CD4-positive, alpha-beta T cell (primary cell): ENCODE data around the gene FMNL1. TPM values are rescaled to one million over a fixed set of nuclear protein-coding genes. Genes with fewer than 3 reads are reported as not detected.
A peak's percentile ranks its signal among the peaks of the same experiment; 100 is the strongest.

Experiments
- ATAC-seq: fragments of 200-7000 bp; cut with Tn5 transposase; one replicate; pipeline ENCODE4 v1.10.0; 2022; ENCODE audit warnings: mild to moderate bottlenecking; ENCODE audit not compliant: poor library complexity
- CTCF ChIA-PET: fragments of 350-600 bp; sonication (Branson Sonifier 250); formaldehyde crosslinking; loops from one replicate; lab custom pipeline; 2021; ENCODE audit warnings: antibody characterized with exemption, inconsistent platforms; lab: Charles Lee
- POLR2A ChIA-PET: fragments of 350-600 bp; sonication (Branson Sonifier 250); formaldehyde crosslinking; loops from one replicate; lab custom pipeline; 2021; ENCODE audit warnings: antibody characterized with exemption, inconsistent platforms; lab: Charles Lee
- DNase-seq, 14 experiments: peaks; one replicate each; pipeline ENCODE4 v3.0.0-alpha.2; 2013 to 2020; ENCODE audit warnings: mixed read lengths in 2 of 14
- H3K27ac ChIP-seq, 2 donors: one replicate each; pipeline versions ENCODE4 v1.5.1 to v1.7.0; 2013; ENCODE audit warnings: low read length in 2 of 2, low read depth in 1 of 2, mild to moderate bottlenecking in 1 of 2
- H3K27me3 ChIP-seq, 2 experiments: 1 replicate in 1 of 2; 2 replicates in 1 of 2; pipeline versions ENCODE4 v1.6.1 to v1.7.0; 2013; ENCODE audit warnings: low read length in 2 of 2, control low read depth in 1 of 2, mild to moderate bottlenecking in 1 of 2, moderate library complexity in 1 of 2; ENCODE audit not compliant: insufficient read depth in 2 of 2, control insufficient read depth in 1 of 2
- H3K36me3 ChIP-seq: one replicate; pipeline ENCODE4 v1.6.1; 2013; ENCODE audit warnings: low read length, control low read depth; ENCODE audit not compliant: insufficient read depth
- H3K4me1 ChIP-seq: one replicate; pipeline ENCODE4 v1.6.1; 2013; ENCODE audit warnings: low read length, control low read depth; ENCODE audit not compliant: insufficient read depth
- H3K4me3 ChIP-seq: one replicate; pipeline ENCODE4 v1.5.1; 2013; ENCODE audit warnings: mild to moderate bottlenecking, low read length, moderate library complexity
- H3K9me3 ChIP-seq, 2 experiments: 1 replicate in 1 of 2; 2 replicates in 1 of 2; pipeline versions ENCODE4 v1.6.1 to v1.7.0; 2013; ENCODE audit warnings: low read length in 2 of 2, mild to moderate bottlenecking in 2 of 2, control low read depth in 1 of 2, moderate library complexity in 1 of 2; ENCODE audit not compliant: control insufficient read depth in 1 of 2, insufficient read depth in 1 of 2
- H3K27ac Mint-ChIP-seq: one replicate; pipeline ENCODE4 v1.8.0; 2020; ENCODE audit warnings: mixed read lengths
- H3K27me3 Mint-ChIP-seq: one replicate; pipeline ENCODE4 v1.8.0; 2021; ENCODE audit warnings: mixed read lengths
- H3K36me3 Mint-ChIP-seq: one replicate; pipeline ENCODE4 v1.8.0; 2021; ENCODE audit warnings: low read depth, mixed read lengths
- H3K4me1 Mint-ChIP-seq: one replicate; pipeline ENCODE4 v1.8.0; 2021; ENCODE audit warnings: low read depth, mixed read lengths
- H3K4me3 Mint-ChIP-seq: one replicate; pipeline ENCODE4 v1.8.0; 2020; ENCODE audit warnings: mild to moderate bottlenecking, mixed read lengths
- H3K9me3 Mint-ChIP-seq: one replicate; pipeline ENCODE4 v1.8.0; 2020; ENCODE audit warnings: mixed read lengths
- intact Hi-C, 2 experiments: fragments of 100-400 bp; cut with DNase I in 1 of 2; cut with micrococcal nuclease in 1 of 2; formaldehyde crosslinking; loops; one replicate each; pipeline versions ENCODE4 v1.15.1 to v1.9.0; 2023 to 2025; cut with DNase I, micrococcal nuclease
- polyA plus RNA-seq, 2 donors: library from polyadenylated mRNA; unstranded; fragments of 120-200 nt; gene quantifications; one replicate each; pipeline ENCODE4 v1.2.1, GENCODE V29; 2013
- total RNA-seq, 174 experiments: library from RNA in 2 of 174; stranded (reverse) in 2 of 174; gene quantifications; one replicate each; pipeline ENCODE4 v1.2.3 and lab custom pipeline; 2021 to 2026
- TF ChIP-seq, protein P1 (sequence below): fragments of 200-600 bp; IDR thresholded peaks from one replicate; pipeline ENCODE4 v1.8.0; 2022; ENCODE audit warnings: antibody characterized with exemption, mild to moderate bottlenecking

The FMNL1 gene, protein sequence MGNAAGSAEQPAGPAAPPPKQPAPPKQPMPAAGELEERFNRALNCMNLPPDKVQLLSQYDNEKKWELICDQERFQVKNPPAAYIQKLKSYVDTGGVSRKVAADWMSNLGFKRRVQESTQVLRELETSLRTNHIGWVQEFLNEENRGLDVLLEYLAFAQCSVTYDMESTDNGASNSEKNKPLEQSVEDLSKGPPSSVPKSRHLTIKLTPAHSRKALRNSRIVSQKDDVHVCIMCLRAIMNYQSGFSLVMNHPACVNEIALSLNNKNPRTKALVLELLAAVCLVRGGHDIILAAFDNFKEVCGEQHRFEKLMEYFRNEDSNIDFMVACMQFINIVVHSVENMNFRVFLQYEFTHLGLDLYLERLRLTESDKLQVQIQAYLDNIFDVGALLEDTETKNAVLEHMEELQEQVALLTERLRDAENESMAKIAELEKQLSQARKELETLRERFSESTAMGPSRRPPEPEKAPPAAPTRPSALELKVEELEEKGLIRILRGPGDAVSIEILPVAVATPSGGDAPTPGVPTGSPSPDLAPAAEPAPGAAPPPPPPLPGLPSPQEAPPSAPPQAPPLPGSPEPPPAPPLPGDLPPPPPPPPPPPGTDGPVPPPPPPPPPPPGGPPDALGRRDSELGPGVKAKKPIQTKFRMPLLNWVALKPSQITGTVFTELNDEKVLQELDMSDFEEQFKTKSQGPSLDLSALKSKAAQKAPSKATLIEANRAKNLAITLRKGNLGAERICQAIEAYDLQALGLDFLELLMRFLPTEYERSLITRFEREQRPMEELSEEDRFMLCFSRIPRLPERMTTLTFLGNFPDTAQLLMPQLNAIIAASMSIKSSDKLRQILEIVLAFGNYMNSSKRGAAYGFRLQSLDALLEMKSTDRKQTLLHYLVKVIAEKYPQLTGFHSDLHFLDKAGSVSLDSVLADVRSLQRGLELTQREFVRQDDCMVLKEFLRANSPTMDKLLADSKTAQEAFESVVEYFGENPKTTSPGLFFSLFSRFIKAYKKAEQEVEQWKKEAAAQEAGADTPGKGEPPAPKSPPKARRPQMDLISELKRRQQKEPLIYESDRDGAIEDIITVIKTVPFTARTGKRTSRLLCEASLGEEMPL
- total RNA-seq (100 to 1,000 TPM; 378 to 387 TPM), total RNA-seq (lab: John Stamatoyannopoulos, UW) (57.0 to 779 (median 302) reads per million in 172 experiments)
- 247 TPM for polyA plus RNA-seq (2013, experiment 1 of 2)
- polyA plus RNA-seq (2013, experiment 2 of 2): 299 TPM

DNA sequence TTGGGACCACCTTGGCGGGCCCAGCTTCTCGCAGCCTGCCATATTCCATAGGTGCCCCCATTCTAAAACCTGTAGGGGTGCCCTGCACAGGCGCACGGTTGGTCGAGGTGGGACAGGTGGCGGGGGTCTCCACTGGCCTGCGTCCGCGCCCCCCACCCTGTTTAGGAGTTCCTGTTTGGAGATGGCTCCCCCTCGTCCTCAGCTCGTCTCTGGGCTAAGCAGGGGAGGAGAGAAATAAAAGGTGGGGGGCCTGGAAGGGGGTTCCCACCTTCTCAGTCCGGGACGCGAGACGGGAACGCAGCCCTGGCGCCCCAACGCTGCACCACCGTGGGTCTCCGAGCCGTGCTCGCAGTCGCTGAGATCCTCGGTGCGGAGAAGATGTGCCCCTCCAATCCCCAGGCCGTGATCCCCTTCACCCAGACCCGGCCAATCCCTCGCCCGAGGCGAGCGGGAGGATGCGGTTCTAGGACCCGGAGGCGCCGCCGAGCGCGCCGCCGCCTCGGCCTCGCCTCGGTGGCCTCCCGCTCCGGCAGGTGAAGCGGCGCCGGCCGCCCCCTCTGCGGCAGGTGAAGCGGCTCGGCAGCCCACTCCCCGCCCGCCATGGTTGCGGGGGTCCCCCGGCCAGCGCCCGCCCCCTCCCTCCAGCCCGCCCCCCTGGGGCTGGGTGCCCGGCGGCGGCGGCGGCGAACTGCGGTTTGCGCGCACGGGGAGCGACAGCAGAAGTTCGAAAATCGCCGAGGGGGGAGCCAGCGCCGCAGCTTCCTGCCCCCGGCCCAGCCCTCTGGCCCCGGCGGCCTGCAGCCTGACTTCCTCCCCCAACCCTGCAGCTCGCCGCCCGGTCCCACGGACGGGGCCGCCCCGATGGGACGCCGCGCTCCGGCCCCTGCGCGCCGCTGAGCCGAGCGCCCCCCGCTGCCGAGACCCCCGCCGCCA is at the start of gene FMNL1:
TSS of gene FMNL1 (plus strand) at position 805 of the 933 bp plus-strand sequence. CDS start 240 bp downstream, outside the sequence.
- Mint-ChIP-seq H3K4me1 (peaks cover 54% of the 10 kb centered on the region), H3K4me3 (peak within 1 kb of the TSS; percentile 95), H3K27me3 (no peaks in the 10 kb centered on the region), H3K27ac (peak within 1 kb of the TSS; percentile 100), H3K36me3 (peaks cover 73% of the 10 kb centered on the region), H3K9me3 (no peaks in the 10 kb centered on the region)
- TF ChIP-seq, protein P1, sequence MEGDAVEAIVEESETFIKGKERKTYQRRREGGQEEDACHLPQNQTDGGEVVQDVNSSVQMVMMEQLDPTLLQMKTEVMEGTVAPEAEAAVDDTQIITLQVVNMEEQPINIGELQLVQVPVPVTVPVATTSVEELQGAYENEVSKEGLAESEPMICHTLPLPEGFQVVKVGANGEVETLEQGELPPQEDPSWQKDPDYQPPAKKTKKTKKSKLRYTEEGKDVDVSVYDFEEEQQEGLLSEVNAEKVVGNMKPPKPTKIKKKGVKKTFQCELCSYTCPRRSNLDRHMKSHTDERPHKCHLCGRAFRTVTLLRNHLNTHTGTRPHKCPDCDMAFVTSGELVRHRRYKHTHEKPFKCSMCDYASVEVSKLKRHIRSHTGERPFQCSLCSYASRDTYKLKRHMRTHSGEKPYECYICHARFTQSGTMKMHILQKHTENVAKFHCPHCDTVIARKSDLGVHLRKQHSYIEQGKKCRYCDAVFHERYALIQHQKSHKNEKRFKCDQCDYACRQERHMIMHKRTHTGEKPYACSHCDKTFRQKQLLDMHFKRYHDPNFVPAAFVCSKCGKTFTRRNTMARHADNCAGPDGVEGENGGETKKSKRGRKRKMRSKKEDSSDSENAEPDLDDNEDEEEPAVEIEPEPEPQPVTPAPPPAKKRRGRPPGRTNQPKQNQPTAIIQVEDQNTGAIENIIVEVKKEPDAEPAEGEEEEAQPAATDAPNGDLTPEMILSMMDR: no peak
- DNase-seq: peak in 12 of 14 experiments; percentile 47 to 83 (median 71)
- ATAC-seq: no peak
- H3K4me1 ChIP-seq: peaks cover 60% of the 10 kb centered on the region
- H3K27ac ChIP-seq: peak within 1 kb of the TSS; percentile 98 to 99
- H3K36me3 ChIP-seq: peaks cover 18% of the 10 kb centered on the region
- ChIA-PET CTCF (interaction anchor here (0.6 to 6.0 kb wide), 7 partner anchors 9 to 86 kb away, joined by 3 to 112 read pairs (median 20); partner anchors contain the start of genes ACBD4 and HEXIM1), POLR2A (interaction anchor here (0.9 to 16.4 kb wide), 14 partner anchors 10 to 172 kb away, joined by 3 to 346 read pairs (median 5); partner anchors contain the start of genes ACBD4, HEXIM1 and HEXIM2)
- H3K9me3 ChIP-seq: no peaks in the 10 kb centered on the region
- no peaks in the 10 kb centered on the region for H3K27me3 ChIP-seq
- intact Hi-C loops: loop anchor here (1.0 to 5.0 kb wide), 3 partner anchors 8 to 366 kb away; partner anchors contain the start of gene MAP3K14 (in 1 of the 2)
- peak within 1 kb of the TSS; percentile 99 for H3K4me3 ChIP-seq

DNA sequence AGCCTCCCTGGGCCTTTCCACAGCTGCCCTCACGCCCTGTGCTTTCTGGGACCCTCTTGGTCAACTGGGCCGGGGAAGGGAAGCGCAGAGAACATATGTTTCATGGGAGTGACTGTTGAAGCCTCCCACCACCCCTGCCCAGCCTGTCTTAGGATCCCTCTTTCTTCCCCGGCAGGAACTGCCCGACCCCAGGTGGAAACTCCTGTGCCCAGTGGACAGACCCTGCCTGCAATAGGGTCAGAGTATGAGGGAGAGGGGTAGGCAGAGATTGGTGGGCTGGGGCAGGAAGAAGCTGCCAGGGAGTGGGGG is 49.5 kb upstream of the FMNL1 start:
- no peaks in the 10 kb centered on the region for H3K27me3 Mint-ChIP-seq
- Histone ChIP-seq H3K9me3 (no peaks in the 10 kb centered on the region), H3K4me1 (peaks cover 23% of the 10 kb centered on the region), H3K4me3 (peak overlapping the region; percentile 45), H3K27ac (peak overlapping the region in 1 of 2 donors; percentile 15), H3K36me3 (no peaks in the 10 kb centered on the region), H3K27me3 (no peaks in the 10 kb centered on the region)
- H3K4me3 Mint-ChIP-seq: peak overlapping the region; percentile 83
- peak overlapping the region; percentile 76 for H3K27ac Mint-ChIP-seq
- TF ChIP-seq, protein P1: no peak
- ChIA-PET POLR2A (interaction anchor here (0.8 to 5.9 kb wide), 7 partner anchors 10 to 145 kb away, joined by 3 to 122 read pairs (median 8); partner anchors contain the start of genes ACBD4, HEXIM1, HEXIM2 and MAP3K14), CTCF (interaction anchor here (1.2 to 2.3 kb wide), 4 partner anchors 20 to 37 kb away, joined by 4 to 13 read pairs (median 5); partner anchors contain the start of genes ACBD4 and HEXIM1)
- H3K9me3 Mint-ChIP-seq: no peaks in the 10 kb centered on the region
- DNase-seq: no peak
- peaks cover 26% of the 10 kb centered on the region for H3K4me1 Mint-ChIP-seq
- H3K36me3 Mint-ChIP-seq: no peaks in the 10 kb centered on the region
- intact Hi-C loops: loop anchor here in 1 of 2 experiments (2.0 kb wide), 1 partner anchor 19 kb away; no protein-coding TSS in a partner anchor
- ATAC-seq: no peak
